MM.1S (cell line): ENCODE measurements around the gene OGFR.

Experiments
- DNase-seq: peaks from one replicate; pipeline ENCODE4 v3.0.0-alpha.2; 2015
- H2AFZ ChIP-seq: fragments of 300-600 bp; sonication (generic); 2 replicates; pipeline ENCODE4 v1.6.0; 2016; ENCODE audit warnings: antibody characterized with exemption, low read length
- H3F3A ChIP-seq: fragments of 300-600 bp; sonication (generic); 2 replicates; pipeline ENCODE4 v1.6.1; 2016; ENCODE audit warnings: mild to moderate bottlenecking, antibody characterized with exemption, low read length, moderate library complexity, mixed read lengths; ENCODE audit not compliant: insufficient read depth
- H3K27ac ChIP-seq: fragments of 300-600 bp; sonication (generic); 2 replicates; pipeline ENCODE4 v1.5.1; 2016; ENCODE audit warnings: mild to moderate bottlenecking, low read length
- H3K27me3 ChIP-seq: fragments of 300-600 bp; sonication (generic); replicated peaks from 2 replicates; pipeline ENCODE4 v1.6.0; 2016; ENCODE audit warnings: low read length; ENCODE audit not compliant: insufficient read depth
- H3K36me3 ChIP-seq: fragments of 300-600 bp; sonication (generic); replicated peaks from 2 replicates; pipeline ENCODE4 v1.6.1; 2016; ENCODE audit warnings: mild to moderate bottlenecking, low read length, mixed read lengths; ENCODE audit not compliant: insufficient read depth
- H3K4me1 ChIP-seq: fragments of 300-600 bp; sonication (generic); 2 replicates; pipeline ENCODE4 v1.6.1; 2016; ENCODE audit warnings: low read length, mixed read lengths
- H3K4me2 ChIP-seq: fragments of 300-600 bp; sonication (generic); 2 replicates; pipeline ENCODE4 v1.6.0; 2016; ENCODE audit warnings: low read depth, low read length
- H3K4me3 ChIP-seq: fragments of 300-600 bp; sonication (generic); 2 replicates; pipeline ENCODE4 v1.5.1; 2016; ENCODE audit warnings: low read length, mixed read lengths
- H3K79me2 ChIP-seq: fragments of 300-600 bp; sonication (generic); 2 replicates; pipeline ENCODE4 v1.6.1; 2016; ENCODE audit warnings: mixed run types, low read length, mixed read lengths
- H3K9ac ChIP-seq: fragments of 300-600 bp; sonication (generic); 2 replicates; pipeline ENCODE4 v1.6.1; 2016; ENCODE audit warnings: low read length, mixed read lengths
- H3K9me2 ChIP-seq: fragments of 300-600 bp; sonication (generic); replicated peaks from 2 replicates; pipeline ENCODE4 v1.6.1; 2016; ENCODE audit warnings: mild to moderate bottlenecking, low read length, mixed read lengths; ENCODE audit not compliant: insufficient read depth
- H3K9me3 ChIP-seq: fragments of 300-600 bp; sonication (generic); replicated peaks from 2 replicates; pipeline ENCODE4 v1.6.1; 2016; ENCODE audit warnings: mild to moderate bottlenecking, low read length, mixed read lengths; ENCODE audit not compliant: insufficient read depth
- H4K20me1 ChIP-seq: fragments of 300-600 bp; sonication (generic); 2 replicates; pipeline ENCODE4 v1.6.1; 2016; ENCODE audit warnings: mild to moderate bottlenecking, low read length, moderate library complexity, mixed read lengths; ENCODE audit not compliant: insufficient read depth
- CTCF ChIP-seq: fragments of 300-600 bp; sonication (generic); IDR thresholded peaks from 2 replicates; pipeline ENCODE4 v1.5.1; 2016; ENCODE audit warnings: antibody characterized with exemption, low read length, mixed read lengths
- EZH2 ChIP-seq: fragments of 300-600 bp; sonication (generic); optimal IDR thresholded peaks from 2 replicates; pipeline ENCODE3; 2017; ENCODE audit warnings: low read depth, mild to moderate bottlenecking, antibody characterized with exemption, low read length, mixed read lengths
- EZH2phosphoT487 ChIP-seq: fragments of 300-600 bp; sonication (generic); IDR thresholded peaks from 2 replicates; pipeline ENCODE4 v1.6.1; 2018; ENCODE audit warnings: antibody characterized with exemption, low read length

The OGFR gene

GRCh38 chr20:62799036-62799435, 5.6 kb upstream of the OGFR start:
- no peak for DNase-seq
- Histone ChIP-seq H3K79me2 (peaks cover 10% of the 10 kb centered on the region), H3K27me3 (no peaks in the 10 kb centered on the region), H3F3A (peaks cover 18% of the 10 kb centered on the region), H3K4me1 (peaks cover 5% of the 10 kb centered on the region; the same call in 1 of the 2 replicates), H3K9me3 (no peaks in the 10 kb centered on the region), H3K9me2 (no peaks in the 10 kb centered on the region), H3K4me2 (no peak overlapping the region), H2AFZ (no peak overlapping the region), H3K36me3 (no peaks in the 10 kb centered on the region; the same call in 1 of the 2 replicates), H3K27ac (no peak overlapping the region), H3K4me3 (no peak overlapping the region), H3K9ac (no peak overlapping the region), H4K20me1 (no peaks in the 10 kb centered on the region)
- TF ChIP-seq EZH2 (no peak), CTCF (no peak), EZH2phosphoT487 (no peak)

- Histone ChIP-seq H3K27ac (no peak overlapping the region), H2AFZ (no peak overlapping the region), H3K4me1 (peaks cover 8% of the 10 kb centered on the region; the same call in 1 of the 2 replicates), H3K79me2 (peaks cover 10% of the 10 kb centered on the region), H3K27me3 (no peaks in the 10 kb centered on the region), H3K9ac (no peak overlapping the region), H3K4me3 (no peak overlapping the region), H3K36me3 (no peaks in the 10 kb centered on the region; the same call in 1 of the 2 replicates), H3K9me3 (no peaks in the 10 kb centered on the region), H3K9me2 (no peaks in the 10 kb centered on the region), H3K4me2 (no peak overlapping the region), H3F3A (peaks cover 16% of the 10 kb centered on the region), H4K20me1 (no peaks in the 10 kb centered on the region)
- no peak for DNase-seq
- TF ChIP-seq EZH2phosphoT487, result no peak
- TF ChIP-seq CTCF, result no peak
- no peak for TF ChIP-seq EZH2
These were observed 5.2 kb upstream of the OGFR start for GRCh38 chr20:62799459-62799858.

GRCh38 chr20:62799873-62800272, 4.8 kb upstream of the OGFR start:
- H3K36me3 ChIP-seq, result no peaks in the 10 kb centered on the region; the same call in 1 of the 2 replicates
- no peak overlapping the region for H3K4me2 ChIP-seq
- no peaks in the 10 kb centered on the region for H3K27me3 ChIP-seq
- no peaks in the 10 kb centered on the region for H3K9me3 ChIP-seq
- H3K9me2 ChIP-seq, result no peaks in the 10 kb centered on the region
- H4K20me1 ChIP-seq, result no peaks in the 10 kb centered on the region
- no peak for TF ChIP-seq CTCF
- TF ChIP-seq EZH2phosphoT487, result no peak
- no peak for TF ChIP-seq EZH2
- H3K4me3 ChIP-seq, result no peak overlapping the region
- H2AFZ ChIP-seq, result no peak overlapping the region
- H3F3A ChIP-seq, result peaks cover 12% of the 10 kb centered on the region
- DNase-seq, result no peak
- H3K9ac ChIP-seq, result no peak overlapping the region
- H3K4me1 ChIP-seq, result peaks cover 8% of the 10 kb centered on the region; the same call in 1 of the 2 replicates
- peaks cover 10% of the 10 kb centered on the region for H3K79me2 ChIP-seq
- no peak overlapping the region for H3K27ac ChIP-seq
